Measurements from ENCODE around the gene RMI2.

Gene RMI2

GRCh38 chr16:11309895-11310633, 35.2 kb upstream of the RMI2 start:
- DNase-seq (ENCODE audit: low read depth, low spot score), result no peak

GRCh38 chr16:11310634-11310977, 34.7 kb upstream of the RMI2 start:
- DNase-seq (ENCODE audit: low read depth, low spot score), result no peak

GRCh38 chr16:11310997-11311561, 34.2 kb upstream of the RMI2 start:
- DNase-seq (ENCODE audit: low read depth, low spot score), result no peak

GRCh38 chr16:11312718-11313492, 32.4 kb upstream of the RMI2 start:
- no peak for DNase-seq (ENCODE audit: low read depth, low spot score)

GRCh38 chr16:11313493-11314308, 31.6 kb upstream of the RMI2 start:
- no peak for DNase-seq (ENCODE audit: low read depth, low spot score)

- no peak for DNase-seq (ENCODE audit: low read depth, low spot score)
Observed at GRCh38 chr16:11314309-11314894, 30.9 kb upstream of the RMI2 start.

- DNase-seq (ENCODE audit: low read depth, low spot score), result no peak
Observed at GRCh38 chr16:11315510-11315909, 29.7 kb upstream of the RMI2 start.

- no peak for DNase-seq (ENCODE audit: low read depth, low spot score)
Observed at GRCh38 chr16:11316331-11317015, 28.8 kb upstream of the RMI2 start.

- no peak for DNase-seq (ENCODE audit: low read depth, low spot score)
Observed at GRCh38 chr16:11318817-11319216, 26.4 kb upstream of the RMI2 start.

- no peak for DNase-seq (ENCODE audit: low read depth, low spot score)
Observed at GRCh38 chr16:11319529-11320146, 25.6 kb upstream of the RMI2 start.

- no peak for DNase-seq (ENCODE audit: low read depth, low spot score)
Observed at GRCh38 chr16:11320170-11320569, 25.1 kb upstream of the RMI2 start.

GRCh38 chr16:11321662-11322061, 23.6 kb upstream of the RMI2 start:
- no peak for DNase-seq (ENCODE audit: low read depth, low spot score)

- no peak for DNase-seq (ENCODE audit: low read depth, low spot score)
Observed at GRCh38 chr16:11322823-11323222, 22.4 kb upstream of the RMI2 start.

- no peak for DNase-seq (ENCODE audit: low read depth, low spot score)
Observed at GRCh38 chr16:11323551-11324336, 21.5 kb upstream of the RMI2 start.

- DNase-seq (ENCODE audit: low read depth, low spot score), result no peak
Observed at GRCh38 chr16:11325404-11326083, 19.7 kb upstream of the RMI2 start.

- DNase-seq (ENCODE audit: low read depth, low spot score), result no peak
Observed at GRCh38 chr16:11326084-11326736, 19.0 kb upstream of the RMI2 start.

- no peak for DNase-seq (ENCODE audit: low read depth, low spot score)
Observed at GRCh38 chr16:11326737-11327276, 18.5 kb upstream of the RMI2 start.

Measured in activated CD4-positive, CD25-positive, alpha-beta regulatory T cell treated with anti-CD3 and anti-CD28 coated beads, Interleukin-2, amount 50 U/mL, for 16 hours (primary cell).